ENCODE measurements around the gene EPC1. TPM values are rescaled to one million over a fixed set of nuclear protein-coding genes. Genes with fewer than 3 reads are reported as not detected.

Gene EPC1
- total RNA-seq, 1 donor from 2014 or later: 8.8 TPM

GRCh38 chr10:32246685-32247084 lies 100.3 kb downstream of the EPC1 start:
- TF ChIP-seq, protein P1, sequence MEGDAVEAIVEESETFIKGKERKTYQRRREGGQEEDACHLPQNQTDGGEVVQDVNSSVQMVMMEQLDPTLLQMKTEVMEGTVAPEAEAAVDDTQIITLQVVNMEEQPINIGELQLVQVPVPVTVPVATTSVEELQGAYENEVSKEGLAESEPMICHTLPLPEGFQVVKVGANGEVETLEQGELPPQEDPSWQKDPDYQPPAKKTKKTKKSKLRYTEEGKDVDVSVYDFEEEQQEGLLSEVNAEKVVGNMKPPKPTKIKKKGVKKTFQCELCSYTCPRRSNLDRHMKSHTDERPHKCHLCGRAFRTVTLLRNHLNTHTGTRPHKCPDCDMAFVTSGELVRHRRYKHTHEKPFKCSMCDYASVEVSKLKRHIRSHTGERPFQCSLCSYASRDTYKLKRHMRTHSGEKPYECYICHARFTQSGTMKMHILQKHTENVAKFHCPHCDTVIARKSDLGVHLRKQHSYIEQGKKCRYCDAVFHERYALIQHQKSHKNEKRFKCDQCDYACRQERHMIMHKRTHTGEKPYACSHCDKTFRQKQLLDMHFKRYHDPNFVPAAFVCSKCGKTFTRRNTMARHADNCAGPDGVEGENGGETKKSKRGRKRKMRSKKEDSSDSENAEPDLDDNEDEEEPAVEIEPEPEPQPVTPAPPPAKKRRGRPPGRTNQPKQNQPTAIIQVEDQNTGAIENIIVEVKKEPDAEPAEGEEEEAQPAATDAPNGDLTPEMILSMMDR (conservative IDR thresholded peaks at IDR 0.05; ENCODE audit: low read depth, low read length): no peak
- H3K4me3 ChIP-seq (ENCODE audit: low read depth, low read length): no peak overlapping the region
- no peak for DNase-seq (ENCODE audit: low read depth)

DNA sequence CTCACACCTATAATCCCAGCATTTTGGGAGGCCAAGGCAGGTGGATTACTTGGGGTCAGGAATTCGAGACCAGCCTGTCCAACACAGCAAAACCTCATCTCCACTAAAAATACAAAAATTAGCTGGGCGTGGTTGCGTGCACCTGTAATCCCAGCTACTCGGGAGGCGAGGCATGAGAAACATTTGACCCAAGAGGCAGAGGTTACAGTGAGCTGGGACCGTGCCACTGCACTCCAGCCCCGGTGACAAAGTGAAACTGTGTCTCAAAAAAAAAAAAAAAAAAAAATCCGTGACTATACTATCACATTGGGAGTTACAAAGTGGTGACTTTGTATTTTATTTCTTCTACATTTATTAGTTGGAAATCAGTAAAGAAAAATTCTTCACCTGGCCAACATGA lies 101.2 kb downstream of the EPC1 start:
- no peak for DNase-seq (ENCODE audit: low read depth)
- H3K4me3 ChIP-seq (ENCODE audit: low read depth, low read length): no peak overlapping the region
- TF ChIP-seq, protein P1 (conservative IDR thresholded peaks at IDR 0.05; ENCODE audit: low read depth, low read length): no peak

DNA sequence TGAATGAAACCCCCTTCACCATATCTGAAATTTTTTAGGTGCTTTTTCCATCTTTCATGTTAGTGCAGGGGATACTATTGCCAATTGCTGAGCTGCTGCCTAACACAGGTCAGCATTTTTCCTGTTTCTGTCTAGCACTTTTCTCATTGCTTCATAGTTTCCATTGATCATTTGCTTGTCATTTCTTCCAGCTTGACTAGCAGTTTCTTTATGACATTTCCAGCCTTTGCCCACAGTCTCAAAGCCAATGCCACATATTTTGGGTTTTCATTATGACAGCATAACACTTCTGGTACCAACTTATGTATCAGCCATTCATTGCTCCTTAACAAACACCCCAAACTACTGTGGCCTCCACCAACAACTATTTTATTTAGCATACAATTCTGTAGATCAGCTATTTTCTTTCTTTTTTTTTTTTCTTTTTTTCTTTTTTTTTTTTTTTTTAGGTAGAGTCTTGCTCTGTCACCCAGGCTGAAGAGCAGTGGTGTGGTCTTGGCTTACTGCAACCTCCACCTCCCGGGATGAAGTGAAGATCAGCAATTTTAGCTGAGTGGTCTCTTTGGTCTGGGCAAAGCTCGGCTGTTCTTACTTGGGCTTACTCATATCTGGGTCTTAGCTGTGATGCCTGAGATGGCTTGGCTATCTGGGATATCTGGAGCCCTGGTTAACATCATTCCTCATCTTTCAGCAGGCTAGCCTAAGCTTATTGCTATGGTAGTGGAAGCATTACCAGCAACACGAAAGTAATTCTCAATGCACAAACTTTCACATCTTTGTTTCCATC lies 102.3 kb downstream of the EPC1 start:
- DNase-seq (ENCODE audit: low read depth): no peak
- no peak overlapping the region for H3K4me3 ChIP-seq (ENCODE audit: low read depth, low read length)
- TF ChIP-seq, protein P1 (conservative IDR thresholded peaks at IDR 0.05; ENCODE audit: low read depth, low read length): no peak

- TF ChIP-seq, protein P1 (conservative IDR thresholded peaks at IDR 0.05; ENCODE audit: low read depth, low read length): no peak
- no peak overlapping the region for H3K4me3 ChIP-seq (ENCODE audit: low read depth, low read length)
- DNase-seq (ENCODE audit: low read depth): no peak
These were observed 102.9 kb downstream of the EPC1 start for GRCh38 chr10:32244011-32244410.

DNA sequence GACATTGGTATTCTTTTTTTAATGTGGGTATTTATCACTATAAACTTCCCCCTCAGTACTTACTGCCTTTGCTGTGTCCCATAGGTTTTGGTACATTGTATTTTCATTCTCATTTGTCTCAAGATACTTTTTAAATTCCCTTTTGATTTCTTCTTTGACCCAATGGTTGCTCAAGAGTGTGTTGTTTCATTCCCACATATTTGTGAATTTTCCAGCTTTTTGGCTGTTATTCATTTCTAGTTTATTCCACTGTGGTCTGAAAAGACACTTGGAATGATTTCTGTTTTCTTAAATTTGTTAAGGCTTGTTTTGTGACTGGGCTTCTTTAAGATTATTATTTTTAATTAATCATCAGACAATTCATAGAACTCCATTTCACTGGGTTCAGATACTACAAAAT lies 105.0 kb downstream of the EPC1 start:
- DNase-seq (ENCODE audit: low read depth): no peak
- TF ChIP-seq, protein P1 (conservative IDR thresholded peaks at IDR 0.05; ENCODE audit: low read depth, low read length): no peak
- no peak overlapping the region for H3K4me3 ChIP-seq (ENCODE audit: low read depth, low read length)

DNA sequence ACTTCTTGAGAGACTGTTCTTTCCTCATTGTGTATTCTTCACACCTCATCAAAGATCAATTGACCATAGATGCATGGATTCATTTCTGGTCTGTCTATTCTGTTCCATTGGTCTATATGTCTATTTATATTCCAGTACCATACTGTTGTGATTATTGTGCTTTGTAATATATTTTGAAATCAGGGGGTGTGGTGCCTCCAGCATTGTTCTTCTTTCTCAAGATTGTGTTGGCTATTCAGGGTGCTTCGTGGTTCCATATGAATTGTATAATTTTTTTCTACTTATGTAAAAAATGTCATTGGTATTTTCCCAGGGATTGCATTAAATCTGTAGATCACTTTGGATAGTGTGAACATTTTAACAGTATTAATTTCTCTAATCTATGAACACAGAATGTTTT lies 106.5 kb downstream of the EPC1 start:
- TF ChIP-seq, protein P1 (conservative IDR thresholded peaks at IDR 0.05; ENCODE audit: low read depth, low read length): no peak
- H3K4me3 ChIP-seq (ENCODE audit: low read depth, low read length): no peak overlapping the region
- DNase-seq (ENCODE audit: low read depth): no peak

DNA sequence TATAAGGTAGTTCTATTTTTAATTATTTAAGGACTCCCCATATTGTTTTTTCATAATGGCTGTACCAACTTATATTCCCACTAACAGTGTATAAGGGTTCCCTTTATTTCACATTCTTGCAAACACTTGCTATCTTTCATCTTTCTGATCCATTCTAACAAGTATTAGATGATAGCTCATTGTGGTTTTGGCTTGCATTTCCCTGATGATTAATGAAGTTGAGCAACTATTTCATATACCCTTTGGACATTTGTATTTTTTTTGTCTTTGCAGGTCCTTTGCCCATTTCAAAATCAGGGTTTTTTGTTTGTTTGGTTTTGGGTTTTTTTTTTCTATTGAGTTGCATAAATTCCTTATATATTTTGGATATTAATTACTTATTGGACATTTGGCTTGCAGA lies 107.2 kb downstream of the EPC1 start:
- no peak overlapping the region for H3K4me3 ChIP-seq (ENCODE audit: low read depth, low read length)
- TF ChIP-seq, protein P1 (conservative IDR thresholded peaks at IDR 0.05; ENCODE audit: low read depth, low read length): no peak
- no peak for DNase-seq (ENCODE audit: low read depth)

All from epithelial cell of proximal tubule (primary cell).